BJ (cell line): ENCODE results near the gene DMRTB1. TPM values are rescaled to one million over a fixed set of nuclear protein-coding genes. Genes with fewer than 3 reads are reported as not detected.

Source experiments
- CTCF ChIA-PET: fragments of 350-600 bp; formaldehyde crosslinking; extraction: SDS; loops from one replicate; lab custom pipeline; 2021; ENCODE audit warnings: antibody characterized with exemption, inconsistent platforms; lab: Yijun Ruan, JAX
- POLR2A ChIA-PET: fragments of 300-600 bp; sonication (Branson Sonifier 250); formaldehyde crosslinking; extraction: SDS; loops from one replicate; lab custom pipeline; 2021; ENCODE audit warnings: antibody characterized with exemption; lab: Charles Lee
- DNase-seq: peaks from one replicate; pipeline ENCODE4 v3.0.0-alpha.2; 2011; ENCODE audit warnings: low read depth
- H3K27me3 ChIP-seq: 2 replicates; pipeline ENCODE4 v1.6.0; 2011; ENCODE audit warnings: low read length; ENCODE audit not compliant: control insufficient read depth, insufficient read depth
- H3K36me3 ChIP-seq: 2 replicates; pipeline ENCODE4 v1.5.1; 2011; ENCODE audit warnings: low read length; ENCODE audit not compliant: control insufficient read depth, insufficient read depth
- H3K4me3 ChIP-seq: 2 replicates; pipeline ENCODE4 v1.5.1; 2011; ENCODE audit warnings: low read depth, mild to moderate bottlenecking, control low read depth, low read length
- polyA plus RNA-seq: library from polyadenylated mRNA; depleted of rRNA; stranded (reverse); fragments of >200 nt; gene quantifications from 2 replicates; pipeline ENCODE4 v1.2.3, GENCODE V29; 2011
- TF ChIP-seq, protein P1 (sequence below): IDR thresholded peaks from 2 replicates; pipeline ENCODE4 v1.5.1; 2011; ENCODE audit warnings: low read depth, mild to moderate bottlenecking, control low read depth, inconsistent platforms, low read length, moderate library complexity; ENCODE audit not compliant: insufficient read depth

The DMRTB1 gene
- polyA plus RNA-seq, 1 experiment, result not detected

DNA sequence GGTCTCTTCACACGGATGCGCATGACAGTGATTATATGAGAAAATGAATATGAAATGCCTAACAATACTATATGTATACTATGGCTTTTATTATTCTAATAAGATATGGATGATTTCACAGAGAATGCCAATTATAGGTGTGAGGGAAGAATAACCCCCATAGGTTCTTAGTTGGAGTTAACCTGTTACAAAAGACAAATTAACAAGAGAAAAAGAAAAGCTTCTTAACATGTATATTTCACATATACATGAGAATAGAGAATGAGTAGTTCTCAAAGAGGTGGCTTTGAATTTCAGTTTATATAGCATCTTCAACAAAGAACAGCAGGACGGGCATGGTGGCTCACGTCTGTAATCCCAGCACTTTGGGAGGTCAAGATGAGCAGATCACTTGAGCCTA is 24.0 kb upstream of the DMRTB1 start:
- H3K4me3 ChIP-seq, result no peak overlapping the region
- POLR2A ChIA-PET, result no interaction called here
- H3K36me3 ChIP-seq, result no peaks in the 10 kb centered on the region
- no peak for DNase-seq
- TF ChIP-seq, protein P1, sequence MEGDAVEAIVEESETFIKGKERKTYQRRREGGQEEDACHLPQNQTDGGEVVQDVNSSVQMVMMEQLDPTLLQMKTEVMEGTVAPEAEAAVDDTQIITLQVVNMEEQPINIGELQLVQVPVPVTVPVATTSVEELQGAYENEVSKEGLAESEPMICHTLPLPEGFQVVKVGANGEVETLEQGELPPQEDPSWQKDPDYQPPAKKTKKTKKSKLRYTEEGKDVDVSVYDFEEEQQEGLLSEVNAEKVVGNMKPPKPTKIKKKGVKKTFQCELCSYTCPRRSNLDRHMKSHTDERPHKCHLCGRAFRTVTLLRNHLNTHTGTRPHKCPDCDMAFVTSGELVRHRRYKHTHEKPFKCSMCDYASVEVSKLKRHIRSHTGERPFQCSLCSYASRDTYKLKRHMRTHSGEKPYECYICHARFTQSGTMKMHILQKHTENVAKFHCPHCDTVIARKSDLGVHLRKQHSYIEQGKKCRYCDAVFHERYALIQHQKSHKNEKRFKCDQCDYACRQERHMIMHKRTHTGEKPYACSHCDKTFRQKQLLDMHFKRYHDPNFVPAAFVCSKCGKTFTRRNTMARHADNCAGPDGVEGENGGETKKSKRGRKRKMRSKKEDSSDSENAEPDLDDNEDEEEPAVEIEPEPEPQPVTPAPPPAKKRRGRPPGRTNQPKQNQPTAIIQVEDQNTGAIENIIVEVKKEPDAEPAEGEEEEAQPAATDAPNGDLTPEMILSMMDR, result no peak
- CTCF ChIA-PET, result interaction anchor here (1.3 to 1.9 kb wide), 2 partner anchors 9 to 13 kb away, joined by 4 to 5 read pairs; no protein-coding TSS in a partner anchor
- H3K27me3 ChIP-seq, result peaks cover 5% of the 10 kb centered on the region

DNA sequence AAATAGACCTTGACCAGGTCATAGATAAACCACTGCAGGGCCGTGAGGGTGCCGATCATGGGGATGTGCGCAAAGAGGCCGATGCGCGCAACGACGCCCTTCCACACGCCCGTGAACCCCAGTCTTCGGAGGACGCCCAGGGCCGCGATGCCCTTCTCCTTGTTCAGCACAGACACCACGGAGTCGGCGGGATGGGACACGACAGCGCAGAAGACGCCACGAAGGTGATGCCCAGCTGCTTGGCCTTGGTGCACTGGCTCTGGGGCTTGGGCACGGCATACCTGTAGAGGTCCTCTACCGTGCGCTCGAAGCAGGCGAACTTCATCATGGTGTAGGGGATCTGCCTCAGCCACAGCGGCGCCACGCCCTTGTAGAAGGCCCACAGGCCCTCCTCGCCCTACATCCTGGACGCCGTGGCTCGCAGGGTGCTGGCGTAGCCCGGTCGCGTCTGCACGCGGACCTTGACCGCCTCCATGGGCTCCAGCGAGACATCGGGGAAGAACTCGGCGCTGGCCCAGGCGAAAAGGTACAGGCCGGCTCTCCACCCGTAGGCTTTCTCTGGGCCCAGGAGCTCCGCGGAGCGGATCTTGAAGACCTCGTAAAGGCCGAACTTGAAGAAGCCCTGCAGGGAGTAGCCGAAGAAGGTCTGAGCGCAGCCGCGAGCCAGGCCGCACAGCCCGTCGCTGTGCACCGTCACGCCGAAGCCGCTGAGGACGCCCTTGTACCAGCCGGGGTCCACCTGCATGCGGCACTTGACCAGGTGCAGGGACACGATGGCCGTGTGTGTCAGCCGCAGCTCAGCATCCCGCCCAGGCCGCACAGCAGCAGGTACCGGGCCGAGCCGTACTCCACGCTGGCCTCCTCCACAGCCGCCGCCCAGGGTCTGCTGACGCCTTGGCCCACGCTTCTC is 20.5 kb upstream of the DMRTB1 start:
- ChIA-PET POLR2A (no interaction called here), CTCF (interaction anchor here (0.6 kb wide), 1 partner anchor 331 kb away, joined by 3 read pairs; no protein-coding TSS in a partner anchor)
- DNase-seq, result no peak
- TF ChIP-seq, protein P1, result no peak
- no peak overlapping the region for H3K4me3 ChIP-seq
- H3K27me3 ChIP-seq, result peaks cover 5% of the 10 kb centered on the region
- H3K36me3 ChIP-seq, result no peaks in the 10 kb centered on the region

DNA sequence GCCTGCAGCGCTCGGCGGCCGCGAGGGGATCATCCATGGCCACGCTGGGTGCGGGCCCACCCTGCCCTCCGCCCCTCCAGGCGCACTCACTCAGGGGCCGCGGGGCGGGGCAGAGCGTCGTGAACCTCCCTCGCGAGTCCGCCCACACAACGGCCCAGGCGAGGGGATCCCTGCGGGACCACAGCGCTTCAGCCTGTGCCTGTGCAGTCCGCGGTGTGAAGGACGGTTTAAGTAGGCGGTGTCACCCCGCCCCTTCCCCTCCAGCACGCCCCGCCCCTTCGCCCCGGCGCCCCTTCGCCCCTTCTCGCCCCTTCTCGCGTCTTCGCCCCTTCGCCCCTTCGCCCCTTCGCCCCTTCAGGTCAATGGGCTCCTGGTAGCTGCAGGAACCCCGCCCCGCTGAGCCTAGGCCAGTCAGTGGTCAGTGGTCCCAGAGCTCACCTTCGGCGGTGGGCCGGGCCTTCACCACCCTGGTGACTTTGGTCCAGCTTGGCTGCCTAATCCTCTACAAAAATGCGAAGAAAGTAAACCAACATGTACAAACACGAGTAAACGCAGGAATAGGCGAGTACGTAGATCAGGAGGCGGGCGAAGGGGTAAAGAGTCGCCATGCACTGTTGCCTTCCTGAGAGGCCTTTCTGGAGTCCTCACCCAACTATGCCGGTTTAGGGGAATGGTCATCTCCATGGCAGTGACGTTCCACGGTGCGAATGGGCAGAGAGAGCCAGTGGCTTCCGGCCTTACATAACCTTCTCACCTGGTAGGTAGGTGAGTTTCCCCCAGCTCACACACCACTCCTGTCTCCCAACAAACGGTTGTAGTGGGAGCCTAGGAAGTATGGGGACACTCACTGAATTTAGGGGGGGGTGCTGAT is 19.6 kb upstream of the DMRTB1 start:
- Histone ChIP-seq H3K4me3 (no peak overlapping the region), H3K36me3 (no peaks in the 10 kb centered on the region), H3K27me3 (peaks cover 5% of the 10 kb centered on the region)
- TF ChIP-seq, protein P1, result no peak
- CTCF ChIA-PET, result no interaction called here
- no peak for DNase-seq
- POLR2A ChIA-PET, result no interaction called here

DNA sequence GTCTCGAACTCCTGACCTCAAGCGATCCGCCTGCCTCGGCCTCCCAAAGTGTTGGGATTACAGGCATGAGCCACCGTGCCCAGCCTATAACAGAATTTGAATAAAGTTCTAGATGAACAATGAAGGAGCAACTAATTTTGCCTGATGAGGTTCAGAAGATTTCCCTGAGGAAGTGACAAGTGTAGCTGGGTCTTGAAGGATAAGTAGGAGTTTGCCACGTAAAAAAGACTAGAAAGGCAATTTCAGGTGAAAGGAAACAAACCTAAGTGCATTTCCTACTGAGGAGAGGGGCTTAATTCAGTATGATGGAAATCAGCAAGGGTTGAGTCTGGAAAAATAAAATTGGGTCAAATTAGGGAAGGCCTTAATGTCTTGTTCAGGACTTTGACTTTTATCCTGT is 18.6 kb upstream of the DMRTB1 start:
- ChIA-PET POLR2A (no interaction called here), CTCF (interaction anchor here (0.9 to 1.3 kb wide), 3 partner anchors 28 to 313 kb away, joined by 3 to 4 read pairs (median 3); no protein-coding TSS in a partner anchor)
- no peaks in the 10 kb centered on the region for H3K36me3 ChIP-seq
- H3K4me3 ChIP-seq, result no peak overlapping the region
- peaks cover 5% of the 10 kb centered on the region for H3K27me3 ChIP-seq
- TF ChIP-seq, protein P1, result no peak
- no peak for DNase-seq
